Liver (tissue), 9 donors: ENCODE results near the gene TMEM79. TPM values are rescaled to one million over a fixed set of nuclear protein-coding genes. Genes with fewer than 3 reads are reported as not detected.

Experiments
- DNase-seq: peaks from one replicate; pipeline ENCODE4 v3.0.0-alpha.2; 2017; ENCODE audit warnings: low spot score
- H3K27ac ChIP-seq, 2 donors: one replicate each; pipeline ENCODE4 v1.7.0; 2013; ENCODE audit warnings: inconsistent platforms in 2 of 2, low read length in 2 of 2, control low read depth in 1 of 2, low read depth in 1 of 2, mild to moderate bottlenecking in 1 of 2
- H3K27me3 ChIP-seq, 4 donors: one replicate each; pipeline versions ENCODE4 v1.6.1 to v1.7.0; 2013; ENCODE audit warnings: low read length in 3 of 4, inconsistent platforms in 1 of 4, mild to moderate bottlenecking in 1 of 4, moderate library complexity in 1 of 4; ENCODE audit not compliant: control insufficient read depth in 4 of 4, insufficient read depth in 4 of 4
- H3K36me3 ChIP-seq, 4 donors: one replicate each; pipeline versions ENCODE4 v1.6.1 to v1.7.0; 2013; ENCODE audit warnings: low read length in 3 of 4, mild to moderate bottlenecking in 3 of 4, low read depth in 1 of 4, moderate library complexity in 1 of 4; ENCODE audit not compliant: control insufficient read depth in 4 of 4, insufficient read depth in 3 of 4
- H3K4me1 ChIP-seq, 4 donors: one replicate each; pipeline versions ENCODE4 v1.6.1 to v1.7.0; 2013; ENCODE audit warnings: low read length in 3 of 4, mild to moderate bottlenecking in 3 of 4, moderate library complexity in 1 of 4; ENCODE audit not compliant: control insufficient read depth in 4 of 4, insufficient read depth in 4 of 4
- H3K4me3 ChIP-seq, 3 donors: one replicate each; pipeline versions ENCODE4 v1.6.1 to v1.7.0; 2013; ENCODE audit warnings: low read length in 3 of 3, control low read depth in 1 of 3, low read depth in 1 of 3, mild to moderate bottlenecking in 1 of 3
- H3K9ac ChIP-seq, 2 donors: one replicate each; pipeline ENCODE4 v1.7.0; 2013; ENCODE audit warnings: low read length in 2 of 2, mild to moderate bottlenecking in 2 of 2, moderate library complexity in 2 of 2, control low read depth in 1 of 2, low read depth in 1 of 2
- H3K9me3 ChIP-seq, 4 donors: one replicate each; pipeline versions ENCODE4 v1.6.1 to v1.7.0; 2013; ENCODE audit warnings: low read length in 3 of 4; ENCODE audit not compliant: control insufficient read depth in 4 of 4
- ATF3 ChIP-seq: IDR thresholded peaks from 2 replicates; pipeline ENCODE4 v1.6.1; 2016; ENCODE audit warnings: antibody characterized with exemption
- CTCF ChIP-seq: fragments of 150-350 bp; IDR thresholded peaks from 2 replicates; pipeline ENCODE4 v1.5.1; 2017; ENCODE audit warnings: improper control_type of control experiment, low read depth, low read length; ENCODE audit not compliant: missing input control
- EGR1 ChIP-seq, 2 donors: IDR thresholded peaks; 2 replicates each; pipeline ENCODE4 v1.6.1; 2016 to 2018; ENCODE audit warnings: antibody characterized with exemption in 2 of 2, low read depth in 2 of 2
- FOXA1 ChIP-seq: IDR thresholded peaks from 2 replicates; pipeline ENCODE4 v1.6.1; 2016; ENCODE audit warnings: antibody characterized with exemption
- FOXA2 ChIP-seq: IDR thresholded peaks from 2 replicates; pipeline ENCODE4 v1.6.1; 2016; ENCODE audit warnings: antibody characterized with exemption
- GABPA ChIP-seq, 2 donors: IDR thresholded peaks in 1 of 2; conservative IDR thresholded peaks in 1 of 2; 2 replicates each; pipeline ENCODE4 v1.6.1; 2016; ENCODE audit warnings: antibody characterized with exemption in 2 of 2, mild to moderate bottlenecking in 1 of 2, moderate library complexity in 1 of 2
- HNF4A ChIP-seq, 2 donors: conservative IDR thresholded peaks; 2 replicates each; pipeline ENCODE4 v1.6.1; 2016; ENCODE audit warnings: antibody characterized with exemption in 2 of 2, mild to moderate bottlenecking in 2 of 2
- HNF4G ChIP-seq: IDR thresholded peaks from 2 replicates; pipeline ENCODE4 v1.6.1; 2016; ENCODE audit warnings: antibody characterized with exemption
- JUND ChIP-seq, 2 donors: IDR thresholded peaks; 2 replicates each; pipeline ENCODE4 v1.6.1; 2016; ENCODE audit warnings: antibody characterized with exemption in 2 of 2
- NR2F2 ChIP-seq: IDR thresholded peaks from 2 replicates; pipeline ENCODE4 v1.6.1; 2016; ENCODE audit warnings: antibody characterized with exemption
- RAD21 ChIP-seq, 2 donors: IDR thresholded peaks; 2 replicates each; pipeline ENCODE4 v1.6.1; 2016; ENCODE audit warnings: antibody characterized with exemption in 2 of 2, mild to moderate bottlenecking in 2 of 2
- REST ChIP-seq: IDR thresholded peaks from 2 replicates; pipeline ENCODE4 v1.6.1; 2016; ENCODE audit warnings: antibody characterized with exemption, mild to moderate bottlenecking
- RXRA ChIP-seq, 2 donors: IDR thresholded peaks; 2 replicates each; pipeline ENCODE4 v1.6.1; 2017 to 2018; ENCODE audit warnings: antibody characterized with exemption in 2 of 2, mild to moderate bottlenecking in 1 of 2
- SP1 ChIP-seq: IDR thresholded peaks from 2 replicates; pipeline ENCODE4 v1.6.1; 2018; ENCODE audit warnings: antibody characterized with exemption, mild to moderate bottlenecking
- TAF1 ChIP-seq: conservative IDR thresholded peaks from 2 replicates; pipeline ENCODE4 v1.6.1; 2016; ENCODE audit warnings: antibody characterized with exemption, mild to moderate bottlenecking
- YY1 ChIP-seq: IDR thresholded peaks from 2 replicates; pipeline ENCODE4 v1.6.1; 2016; ENCODE audit warnings: antibody characterized with exemption, mild to moderate bottlenecking
- ZBTB33 ChIP-seq: IDR thresholded peaks from 2 replicates; pipeline ENCODE4 v1.6.1; 2016; ENCODE audit warnings: antibody characterized with exemption
- WGBS: extraction: QIAGEN DNeasy Blood & Tissue Kit; methylation state at CpG from one replicate; pipeline ENCODE4 v1.1.7; 2013; 5-methylcytosine and 5-hydroxymethylcytosine counted together
- polyA plus RNA-seq, 2 donors: library from polyadenylated mRNA; stranded (reverse) in 1 of 2; unstranded in 1 of 2; fragments of 200-250 nt in 1 of 2; fragments of >200 nt in 1 of 2; fragmentation: Nextera tagmentation in 1 of 2; extraction: Ambion mirVana in 1 of 2; gene quantifications; one replicate each; pipeline versions ENCODE4 v1.2.1 to v1.2.3, GENCODE V29; 2013 to 2015
- total RNA-seq, 2 donors: library from RNA; depleted of rRNA; stranded (reverse); fragments of >200 nt; gene quantifications; one replicate each; pipeline ENCODE4 v1.2.3, GENCODE V29; 2014
- donor health status: healthy.
- donor health status: healthy.
- donor health status: healthy.
- donor health status: healthy.
- donor health status: healthy.

TMEM79 gene
- total and polyA plus RNA-seq, 4 donors, result 1.2 to 2.2 (median 1.6) TPM

- WGBS, result 96% methylated on average over 5 of the region's 5 CpGs
- TF ChIP-seq FOXA2 (no peak), TAF1 (no peak), YY1 (no peak), HNF4G (no peak), NR2F2 (no peak), JUND (IDR thresholded peaks at IDR 0.05) (no peak), ATF3 (no peak), GABPA (IDR thresholded peaks at IDR 0.05 in 1 of 2, conservative IDR thresholded peaks at IDR 0.05 in 1 of 2) (no peak), HNF4A (conservative IDR thresholded peaks at IDR 0.05) (no peak), REST (no peak), RAD21 (IDR thresholded peaks at IDR 0.05) (no peak), EGR1 (IDR thresholded peaks at IDR 0.05; ENCODE audit: low read depth in 2 of 2) (no peak), CTCF (no peak)
- DNase-seq, result no peak
- Histone ChIP-seq H3K9me3 (no peaks in the 10 kb centered on the region), H3K27me3 (no peaks in the 10 kb centered on the region), H3K4me1 (no peaks in the 10 kb centered on the region), H3K36me3 (peaks cover 10 to 57% (median 30%) of the 10 kb centered on the region in 4 donors), H3K9ac (no peak overlapping the region), H3K27ac (no peak overlapping the region), H3K4me3 (no peak overlapping the region)
Measured at GRCh38 chr1:156238248-156238647, 45.9 kb upstream of the TMEM79 start.

- no peaks in the 10 kb centered on the region for H3K9me3 ChIP-seq
- peaks cover 2 to 39% (median 25%) of the 10 kb centered on the region in 4 donors for H3K36me3 ChIP-seq
- H3K4me1 ChIP-seq, result peaks cover 4 to 12% (median 8%) of the 10 kb centered on the region in 4 donors
- H3K27me3 ChIP-seq, result no peaks in the 10 kb centered on the region
- no peak for DNase-seq
- no peak overlapping the region for H3K27ac ChIP-seq
- H3K9ac ChIP-seq, result no peak overlapping the region
- no peak overlapping the region for H3K4me3 ChIP-seq
- TF ChIP-seq HNF4A (conservative IDR thresholded peaks at IDR 0.05), result no peak
- 76% methylated on average over 15 of the region's 15 CpGs for WGBS
Measured at GRCh38 chr1:156241311-156241811, 42.8 kb upstream of the TMEM79 start.

GRCh38 chr1:156241926-156242325 lies 42.2 kb upstream of the TMEM79 start, which contains the start of gene BGLAP:
TSS of gene BGLAP (plus strand) at chr1:156242184. CDS start at chr1:156242232, 48 bp downstream.
- peaks cover 4 to 12% (median 8%) of the 10 kb centered on the region in 4 donors for H3K4me1 ChIP-seq
- DNase-seq, result no peak
- H3K4me3 ChIP-seq, result no peak within 1 kb of the TSS
- H3K27me3 ChIP-seq, result no peaks in the 10 kb centered on the region
- no peaks in the 10 kb centered on the region for H3K9me3 ChIP-seq
- H3K9ac ChIP-seq, result no peak within 1 kb of the TSS
- H3K27ac ChIP-seq, result no peak within 1 kb of the TSS
- H3K36me3 ChIP-seq, result peaks cover 2 to 33% (median 20%) of the 10 kb centered on the region in 4 donors
- 88% methylated on average over 14 of the region's 14 CpGs for WGBS
- TF ChIP-seq HNF4A (conservative IDR thresholded peaks at IDR 0.05) (no peak), RXRA (IDR thresholded peaks at IDR 0.05) (no peak), ZBTB33 (no peak), TAF1 (no peak), JUND (IDR thresholded peaks at IDR 0.05) (no peak), SP1 (no peak), FOXA1 (no peak), FOXA2 (no peak), ATF3 (no peak), RAD21 (IDR thresholded peaks at IDR 0.05) (no peak), EGR1 (IDR thresholded peaks at IDR 0.05; ENCODE audit: low read depth in 2 of 2) (no peak), YY1 (no peak), NR2F2 (no peak), CTCF (no peak), HNF4G (no peak)
